ENCODE results near the gene ERF.

ERF gene

GRCh38 chr19:42275517-42275916 lies 20.6 kb upstream of the ERF start:
- no peak for TF ChIP-seq CTCF (IDR thresholded peaks at IDR 0.05; ENCODE audit: low read depth, low read length, missing control alignments)
- DNase-seq (ENCODE audit: extremely low read depth, low read depth): no peak

GRCh38 chr19:42275103-42275502 lies 20.2 kb upstream of the ERF start:
- H3K4me3 ChIP-seq (replicated peaks; ENCODE audit: low read depth, low read length): no peak overlapping the region
- TF ChIP-seq CTCF (IDR thresholded peaks at IDR 0.05; ENCODE audit: low read depth, low read length, missing control alignments): no peak
- DNase-seq (ENCODE audit: extremely low read depth, low read depth): no peak

More at GRCh38 chr19:42275517-42275916, 20.6 kb upstream of the ERF start:
- no peak overlapping the region for H3K4me3 ChIP-seq (replicated peaks; ENCODE audit: low read depth, low read length)

- H3K4me3 ChIP-seq (replicated peaks; ENCODE audit: low read depth, low read length): no peak overlapping the region
- no peak for DNase-seq (ENCODE audit: extremely low read depth, low read depth)
- no peak for TF ChIP-seq CTCF (IDR thresholded peaks at IDR 0.05; ENCODE audit: low read depth, low read length, missing control alignments)
Measured at GRCh38 chr19:42274065-42274682, 19.2 kb upstream of the ERF start.

GRCh38 chr19:42273407-42274064 lies 18.6 kb upstream of the ERF start:
- H3K4me3 ChIP-seq (replicated peaks; ENCODE audit: low read depth, low read length): no peak overlapping the region
- no peak for TF ChIP-seq CTCF (IDR thresholded peaks at IDR 0.05; ENCODE audit: low read depth, low read length, missing control alignments)
- no peak for DNase-seq (ENCODE audit: extremely low read depth, low read depth)

- no peak for TF ChIP-seq CTCF (IDR thresholded peaks at IDR 0.05; ENCODE audit: low read depth, low read length, missing control alignments)
- DNase-seq (ENCODE audit: extremely low read depth, low read depth): no peak
- H3K4me3 ChIP-seq (replicated peaks; ENCODE audit: low read depth, low read length): no peak overlapping the region
Measured at GRCh38 chr19:42272989-42273406, 18.1 kb upstream of the ERF start.

- TF ChIP-seq CTCF (IDR thresholded peaks at IDR 0.05; ENCODE audit: low read depth, low read length, missing control alignments): no peak
- no peak for DNase-seq (ENCODE audit: extremely low read depth, low read depth)
- H3K4me3 ChIP-seq (replicated peaks; ENCODE audit: low read depth, low read length): no peak overlapping the region
Measured at GRCh38 chr19:42272535-42272897, 17.6 kb upstream of the ERF start.

All from HFF-Myc (cell line).